Hepatocyte (in vitro differentiated cells): ENCODE data around the gene SOX8.

Experiments
- CTCF ChIP-seq: fragments of 200-600 bp; sonication (generic); IDR thresholded peaks from 2 replicates; pipeline ENCODE4 v1.5.1; 2016; ENCODE audit warnings: antibody characterized with exemption, mild to moderate bottlenecking; ENCODE audit not compliant: poor library complexity
- EZH2phosphoT487 ChIP-seq: fragments of 200-600 bp; sonication (generic); IDR thresholded peaks from one replicate; pipeline ENCODE4 v1.6.1; 2018; ENCODE audit warnings: antibody characterized with exemption, mild to moderate bottlenecking, low read depth, moderate library complexity; ENCODE audit not compliant: unreplicated experiment, severe bottlenecking

DNA sequence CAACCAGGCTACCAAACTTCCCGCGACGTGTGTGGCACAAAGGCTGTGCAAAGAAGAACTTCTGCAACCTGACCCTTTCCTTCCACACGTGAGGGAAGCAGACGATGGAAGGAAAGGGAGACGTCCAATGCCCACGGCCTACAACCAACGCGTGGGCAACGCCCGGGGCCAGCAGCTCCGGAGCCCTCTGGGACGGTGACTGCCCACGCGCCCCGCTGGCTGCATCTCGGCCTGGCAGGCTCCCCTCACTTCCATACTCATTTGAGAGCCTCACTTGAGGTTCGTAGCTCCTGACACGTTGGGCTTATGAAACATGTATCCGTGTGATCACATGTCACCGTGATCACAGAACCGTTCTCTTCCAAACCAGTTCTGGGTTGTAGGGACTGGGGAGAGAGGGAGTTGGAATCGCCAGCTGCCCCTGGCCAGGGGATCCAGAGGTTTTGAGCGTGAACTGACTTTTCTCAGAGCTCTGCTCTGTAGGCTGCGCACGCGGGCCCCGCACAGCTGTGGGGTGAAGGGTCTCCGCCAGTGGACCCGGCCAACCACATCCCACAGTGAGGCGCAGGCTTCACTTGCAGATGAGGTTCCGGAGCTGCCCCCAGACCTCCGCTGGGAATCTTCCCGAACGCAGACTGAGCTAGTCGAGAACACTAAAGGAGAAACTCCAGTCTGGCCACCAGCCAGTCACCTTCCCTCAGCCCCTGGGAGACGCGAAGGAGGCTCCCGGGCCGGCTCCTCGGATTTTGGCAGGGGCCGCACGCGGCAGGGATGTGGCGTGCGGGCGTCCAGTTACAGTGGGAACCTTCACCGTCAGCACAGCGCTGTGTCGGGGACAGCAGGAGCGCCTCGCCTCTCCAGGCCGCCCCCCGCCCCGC, 11.8 kb upstream of the SOX8 start:
- no peak for TF ChIP-seq CTCF
- TF ChIP-seq EZH2phosphoT487 = no peak
